MM.1S (cell line): ENCODE data around the gene CLCNKB.

Experiments
- EZH2 ChIP-seq: fragments of 300-600 bp; sonication (generic); optimal IDR thresholded peaks from 2 replicates; pipeline ENCODE3; 2017; ENCODE audit warnings: low read depth, mild to moderate bottlenecking, antibody characterized with exemption, low read length, mixed read lengths
- TF ChIP-seq, protein P1 (sequence below): fragments of 300-600 bp; sonication (generic); IDR thresholded peaks from 2 replicates; pipeline ENCODE4 v1.5.1; 2016; ENCODE audit warnings: antibody characterized with exemption, low read length, mixed read lengths

- TF ChIP-seq, protein P1, sequence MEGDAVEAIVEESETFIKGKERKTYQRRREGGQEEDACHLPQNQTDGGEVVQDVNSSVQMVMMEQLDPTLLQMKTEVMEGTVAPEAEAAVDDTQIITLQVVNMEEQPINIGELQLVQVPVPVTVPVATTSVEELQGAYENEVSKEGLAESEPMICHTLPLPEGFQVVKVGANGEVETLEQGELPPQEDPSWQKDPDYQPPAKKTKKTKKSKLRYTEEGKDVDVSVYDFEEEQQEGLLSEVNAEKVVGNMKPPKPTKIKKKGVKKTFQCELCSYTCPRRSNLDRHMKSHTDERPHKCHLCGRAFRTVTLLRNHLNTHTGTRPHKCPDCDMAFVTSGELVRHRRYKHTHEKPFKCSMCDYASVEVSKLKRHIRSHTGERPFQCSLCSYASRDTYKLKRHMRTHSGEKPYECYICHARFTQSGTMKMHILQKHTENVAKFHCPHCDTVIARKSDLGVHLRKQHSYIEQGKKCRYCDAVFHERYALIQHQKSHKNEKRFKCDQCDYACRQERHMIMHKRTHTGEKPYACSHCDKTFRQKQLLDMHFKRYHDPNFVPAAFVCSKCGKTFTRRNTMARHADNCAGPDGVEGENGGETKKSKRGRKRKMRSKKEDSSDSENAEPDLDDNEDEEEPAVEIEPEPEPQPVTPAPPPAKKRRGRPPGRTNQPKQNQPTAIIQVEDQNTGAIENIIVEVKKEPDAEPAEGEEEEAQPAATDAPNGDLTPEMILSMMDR: no peak
- no peak for TF ChIP-seq EZH2
Observed at GRCh38 chr1:16042096-16042495, 1.5 kb upstream of the CLCNKB start.
